ENCODE data around the gene PI3.

GRCh38 chr20:45136911-45137310 is 37.8 kb upstream of the PI3 start:
- TF ChIP-seq RARB (CRISPR knock-in tag; IDR thresholded peaks at IDR 0.05) = no peak
- no peak for TF ChIP-seq ESRRG (CRISPR knock-in tag; IDR thresholded peaks at IDR 0.05)

All from SK-N-SH treated with all-trans-retinoic acid at 6 μM for 48 hours (cell line).